Measurements from ENCODE around the gene SPAG9.
"Not testable (repeated sequence)": the region's sequence is repeated elsewhere in the genome, so short reads cannot be mapped to it uniquely, and the experiment has no call there.

The SPAG9 gene

GRCh38 chr17:51135956-51136355, 15.3 kb upstream of the SPAG9 start:
- no peak for DNase-seq

GRCh38 chr17:51133365-51133764, 12.7 kb upstream of the SPAG9 start:
- no peak for DNase-seq

- DNase-seq = no peak
These were observed 12.3 kb upstream of the SPAG9 start for GRCh38 chr17:51132964-51133319.

GRCh38 chr17:51128076-51128475, 7.4 kb upstream of the SPAG9 start:
- no peak for DNase-seq

- no peak for DNase-seq
These were observed 4.2 kb upstream of the SPAG9 start for GRCh38 chr17:51124640-51125503.

- DNase-seq = not testable (repeated sequence)
These were observed 1.9 kb upstream of the SPAG9 start for GRCh38 chr17:51122473-51123115.

GRCh38 chr17:51121620-51122472, 1.2 kb upstream of the SPAG9 start:
- DNase-seq = peak; percentile 15

GRCh38 chr17:51120357-51120738, 320 bp downstream of the SPAG9 start:
- DNase-seq = peak; percentile 10

- DNase-seq = peak; percentile 1
These were observed 982 bp downstream of the SPAG9 start for GRCh38 chr17:51119415-51120356.

- peak; percentile 89 for DNase-seq
These were observed 2.1 kb downstream of the SPAG9 start for GRCh38 chr17:51118330-51119195.

- no peak for DNase-seq
These were observed 5.5 kb downstream of the SPAG9 start for GRCh38 chr17:51115179-51115578.

- DNase-seq = not testable (repeated sequence)
These were observed 8.1 kb downstream of the SPAG9 start for GRCh38 chr17:51112303-51113222.

- no peak for DNase-seq
These were observed 12.9 kb downstream of the SPAG9 start for GRCh38 chr17:51107778-51108177.

GRCh38 chr17:51103451-51103850, 17.2 kb downstream of the SPAG9 start:
- DNase-seq = no peak

- no peak for DNase-seq
These were observed 17.6 kb downstream of the SPAG9 start for GRCh38 chr17:51103050-51103449.

- no peak for DNase-seq
These were observed 22.8 kb downstream of the SPAG9 start for GRCh38 chr17:51097708-51098446.

GRCh38 chr17:51091635-51092034, 29.0 kb downstream of the SPAG9 start:
- DNase-seq = no peak

GRCh38 chr17:51088868-51089267, 31.8 kb downstream of the SPAG9 start:
- DNase-seq = not testable (repeated sequence)

- DNase-seq = no peak
These were observed 32.4 kb downstream of the SPAG9 start for GRCh38 chr17:51088287-51088686.
